ENCODE data around the gene S100A2.

DNA sequence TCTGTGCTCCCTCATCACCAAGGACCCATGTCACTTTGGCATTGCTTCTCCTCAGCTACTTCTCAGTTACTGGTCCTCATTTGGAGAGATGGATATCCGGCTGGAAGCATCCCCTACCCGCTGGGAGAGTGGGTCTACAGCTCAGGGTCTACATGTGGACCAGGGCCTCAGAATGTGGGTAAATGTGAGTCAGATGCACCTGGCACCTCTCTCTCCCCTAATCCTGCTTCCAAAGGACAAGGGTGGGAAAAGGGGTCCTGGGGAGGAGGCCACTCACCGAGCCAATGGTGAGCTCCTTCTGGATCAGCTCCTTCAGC, 30.8 kb downstream of the S100A2 start:
- TF ChIP-seq, protein P1, sequence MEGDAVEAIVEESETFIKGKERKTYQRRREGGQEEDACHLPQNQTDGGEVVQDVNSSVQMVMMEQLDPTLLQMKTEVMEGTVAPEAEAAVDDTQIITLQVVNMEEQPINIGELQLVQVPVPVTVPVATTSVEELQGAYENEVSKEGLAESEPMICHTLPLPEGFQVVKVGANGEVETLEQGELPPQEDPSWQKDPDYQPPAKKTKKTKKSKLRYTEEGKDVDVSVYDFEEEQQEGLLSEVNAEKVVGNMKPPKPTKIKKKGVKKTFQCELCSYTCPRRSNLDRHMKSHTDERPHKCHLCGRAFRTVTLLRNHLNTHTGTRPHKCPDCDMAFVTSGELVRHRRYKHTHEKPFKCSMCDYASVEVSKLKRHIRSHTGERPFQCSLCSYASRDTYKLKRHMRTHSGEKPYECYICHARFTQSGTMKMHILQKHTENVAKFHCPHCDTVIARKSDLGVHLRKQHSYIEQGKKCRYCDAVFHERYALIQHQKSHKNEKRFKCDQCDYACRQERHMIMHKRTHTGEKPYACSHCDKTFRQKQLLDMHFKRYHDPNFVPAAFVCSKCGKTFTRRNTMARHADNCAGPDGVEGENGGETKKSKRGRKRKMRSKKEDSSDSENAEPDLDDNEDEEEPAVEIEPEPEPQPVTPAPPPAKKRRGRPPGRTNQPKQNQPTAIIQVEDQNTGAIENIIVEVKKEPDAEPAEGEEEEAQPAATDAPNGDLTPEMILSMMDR (conservative IDR thresholded peaks at IDR 0.05), result no peak
- TF ChIP-seq EZH2 (IDR thresholded peaks at IDR 0.05; ENCODE audit: low read depth), result no peak

All from PC-9 (cell line).